ENCODE data around the gene ALK. TPM values are rescaled to one million over a fixed set of nuclear protein-coding genes. Genes with fewer than 3 reads are reported as not detected.

ALK gene
- total RNA-seq, 4 donors from 2014 or later: 0.83 to 1.6 (median 1.2) TPM

DNA sequence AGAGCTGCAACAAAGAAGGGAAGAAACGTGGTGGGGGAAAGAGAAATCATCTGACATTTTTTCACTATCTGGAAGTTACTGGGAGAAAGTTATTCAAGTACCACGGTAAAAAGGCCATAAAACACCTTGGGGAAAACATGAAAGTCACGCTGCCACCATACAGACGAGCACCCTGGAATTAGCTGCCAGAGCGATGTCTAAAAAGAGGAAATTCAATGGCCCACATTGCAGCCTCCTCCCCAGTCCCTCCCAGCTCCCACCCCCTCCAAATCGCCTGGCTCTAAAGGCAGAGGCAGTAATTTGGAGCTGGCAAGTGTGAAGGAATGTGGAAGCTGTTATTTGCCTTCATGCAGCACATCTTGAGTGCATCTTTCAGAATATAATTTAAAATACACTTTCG, 192.0 kb downstream of the ALK start:
- no peak for DNase-seq (ENCODE audit: extremely low spot score)
- Histone ChIP-seq H3K27me3 (no peaks in the 10 kb centered on the region), H3K27ac (replicated peaks in 1 of 4) (no peak overlapping the region), H3K9me3 (no peaks in the 10 kb centered on the region), H3K4me1 (no peaks in the 10 kb centered on the region), H3K36me3 (no peaks in the 10 kb centered on the region), H3K4me3 (no peak overlapping the region)
- 49% methylated on average over 7 of the region's 7 CpGs for WGBS
- TF ChIP-seq EP300 (IDR thresholded peaks at IDR 0.05) (no peak), POLR2A (IDR thresholded peaks at IDR 0.05; ENCODE audit: low read depth) (no peak), POLR2AphosphoS5 (IDR thresholded peaks at IDR 0.05) (no peak)
- TF ChIP-seq, protein P1, sequence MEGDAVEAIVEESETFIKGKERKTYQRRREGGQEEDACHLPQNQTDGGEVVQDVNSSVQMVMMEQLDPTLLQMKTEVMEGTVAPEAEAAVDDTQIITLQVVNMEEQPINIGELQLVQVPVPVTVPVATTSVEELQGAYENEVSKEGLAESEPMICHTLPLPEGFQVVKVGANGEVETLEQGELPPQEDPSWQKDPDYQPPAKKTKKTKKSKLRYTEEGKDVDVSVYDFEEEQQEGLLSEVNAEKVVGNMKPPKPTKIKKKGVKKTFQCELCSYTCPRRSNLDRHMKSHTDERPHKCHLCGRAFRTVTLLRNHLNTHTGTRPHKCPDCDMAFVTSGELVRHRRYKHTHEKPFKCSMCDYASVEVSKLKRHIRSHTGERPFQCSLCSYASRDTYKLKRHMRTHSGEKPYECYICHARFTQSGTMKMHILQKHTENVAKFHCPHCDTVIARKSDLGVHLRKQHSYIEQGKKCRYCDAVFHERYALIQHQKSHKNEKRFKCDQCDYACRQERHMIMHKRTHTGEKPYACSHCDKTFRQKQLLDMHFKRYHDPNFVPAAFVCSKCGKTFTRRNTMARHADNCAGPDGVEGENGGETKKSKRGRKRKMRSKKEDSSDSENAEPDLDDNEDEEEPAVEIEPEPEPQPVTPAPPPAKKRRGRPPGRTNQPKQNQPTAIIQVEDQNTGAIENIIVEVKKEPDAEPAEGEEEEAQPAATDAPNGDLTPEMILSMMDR (IDR thresholded peaks at IDR 0.05): no peak
- intact Hi-C loops (cut with DNase I): no loop called here

DNA sequence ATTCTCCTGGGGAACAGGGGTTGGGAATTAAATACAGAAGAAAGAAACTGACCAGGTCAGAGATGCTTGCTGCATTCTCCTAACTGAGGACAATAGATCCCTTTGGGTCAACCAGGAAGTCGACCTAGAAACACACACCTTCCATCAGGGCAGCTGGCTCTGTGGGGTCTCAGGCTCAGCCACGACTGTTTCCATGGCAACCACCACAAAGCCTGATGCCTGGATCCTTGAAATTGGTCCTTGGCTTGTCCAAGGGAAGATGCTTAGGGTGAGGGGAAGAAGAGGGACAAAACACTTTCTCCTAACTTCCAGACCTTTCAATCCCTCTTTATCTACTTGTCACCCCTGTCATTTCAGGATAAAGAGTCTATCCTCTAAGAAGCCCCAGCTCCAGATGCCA, 194.4 kb downstream of the ALK start:
- Histone ChIP-seq H3K27ac (replicated peaks in 1 of 4) (no peak overlapping the region), H3K27me3 (no peaks in the 10 kb centered on the region), H3K36me3 (no peaks in the 10 kb centered on the region), H3K4me1 (no peaks in the 10 kb centered on the region), H3K9me3 (no peaks in the 10 kb centered on the region), H3K4me3 (no peak overlapping the region)
- intact Hi-C loops (cut with DNase I): no loop called here
- WGBS: 80% methylated on average over 1 of the region's 2 CpGs
- DNase-seq (ENCODE audit: extremely low spot score): no peak
- TF ChIP-seq, protein P1 (IDR thresholded peaks at IDR 0.05): no peak
- TF ChIP-seq EP300 (IDR thresholded peaks at IDR 0.05): no peak

DNA sequence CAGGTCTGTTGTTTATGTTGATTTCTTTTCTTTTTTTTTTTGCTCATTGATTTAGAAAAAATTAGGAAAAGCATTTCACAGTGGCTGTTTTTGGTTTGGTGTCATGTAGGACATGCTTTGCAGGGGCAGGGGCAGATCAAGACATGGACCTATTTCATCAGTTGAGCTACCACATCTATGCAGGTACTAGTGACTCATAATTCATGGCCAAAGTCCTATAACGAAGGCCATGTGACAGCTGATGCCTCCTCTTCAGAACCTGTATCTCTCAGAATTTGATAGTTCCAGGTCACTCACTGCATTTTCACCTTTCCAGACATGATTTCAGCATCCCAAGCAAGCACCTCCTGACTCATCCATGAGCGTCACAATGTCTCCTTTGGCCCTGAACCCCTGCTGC, 195.8 kb downstream of the ALK start:
- H3K36me3 ChIP-seq: no peaks in the 10 kb centered on the region
- intact Hi-C loops (cut with DNase I): no loop called here
- no peaks in the 10 kb centered on the region for H3K27me3 ChIP-seq
- TF ChIP-seq EP300 (IDR thresholded peaks at IDR 0.05) (no peak), POLR2A (IDR thresholded peaks at IDR 0.05; ENCODE audit: low read depth) (no peak), POLR2AphosphoS5 (IDR thresholded peaks at IDR 0.05) (no peak)
- TF ChIP-seq, protein P1 (IDR thresholded peaks at IDR 0.05): no peak
- H3K4me1 ChIP-seq: no peaks in the 10 kb centered on the region
- H3K27ac ChIP-seq (replicated peaks in 1 of 4): no peak overlapping the region
- H3K9me3 ChIP-seq: no peaks in the 10 kb centered on the region
- no peak overlapping the region for H3K4me3 ChIP-seq
- 41% methylated on average over 2 of the region's 2 CpGs for WGBS
- no peak for DNase-seq (ENCODE audit: extremely low spot score)

DNA sequence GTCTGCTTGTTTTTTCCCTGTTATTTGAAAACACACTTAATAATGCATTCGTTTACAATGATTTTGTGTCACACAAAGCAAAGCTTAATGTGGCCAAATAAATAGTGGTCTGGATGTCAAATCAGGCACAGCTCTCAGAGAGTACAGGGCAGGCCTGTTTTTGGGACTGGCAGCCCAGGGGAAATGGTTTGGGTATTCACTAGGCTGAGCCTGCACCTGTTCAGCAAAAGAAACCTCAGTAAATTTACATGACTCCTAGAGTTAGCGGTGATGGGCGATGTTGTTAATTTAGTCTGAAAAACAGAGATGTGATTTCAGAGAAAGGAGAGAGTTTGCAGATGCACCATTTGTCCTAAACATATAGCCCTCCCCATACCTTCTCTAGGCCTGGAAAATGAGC, 197.1 kb downstream of the ALK start:
- no peak for DNase-seq (ENCODE audit: extremely low spot score)
- no peak overlapping the region for H3K4me3 ChIP-seq
- no peaks in the 10 kb centered on the region for H3K36me3 ChIP-seq
- H3K27me3 ChIP-seq: no peaks in the 10 kb centered on the region
- WGBS: 91% methylated on average over 3 of the region's 3 CpGs
- H3K27ac ChIP-seq (replicated peaks in 1 of 4): no peak overlapping the region
- TF ChIP-seq POLR2AphosphoS5 (IDR thresholded peaks at IDR 0.05) (no peak), EP300 (IDR thresholded peaks at IDR 0.05) (no peak), POLR2A (IDR thresholded peaks at IDR 0.05; ENCODE audit: low read depth) (no peak)
- TF ChIP-seq, protein P1 (IDR thresholded peaks at IDR 0.05): no peak
- intact Hi-C loops (cut with DNase I): no loop called here
- no peaks in the 10 kb centered on the region for H3K4me1 ChIP-seq
- H3K9me3 ChIP-seq: no peaks in the 10 kb centered on the region

DNA sequence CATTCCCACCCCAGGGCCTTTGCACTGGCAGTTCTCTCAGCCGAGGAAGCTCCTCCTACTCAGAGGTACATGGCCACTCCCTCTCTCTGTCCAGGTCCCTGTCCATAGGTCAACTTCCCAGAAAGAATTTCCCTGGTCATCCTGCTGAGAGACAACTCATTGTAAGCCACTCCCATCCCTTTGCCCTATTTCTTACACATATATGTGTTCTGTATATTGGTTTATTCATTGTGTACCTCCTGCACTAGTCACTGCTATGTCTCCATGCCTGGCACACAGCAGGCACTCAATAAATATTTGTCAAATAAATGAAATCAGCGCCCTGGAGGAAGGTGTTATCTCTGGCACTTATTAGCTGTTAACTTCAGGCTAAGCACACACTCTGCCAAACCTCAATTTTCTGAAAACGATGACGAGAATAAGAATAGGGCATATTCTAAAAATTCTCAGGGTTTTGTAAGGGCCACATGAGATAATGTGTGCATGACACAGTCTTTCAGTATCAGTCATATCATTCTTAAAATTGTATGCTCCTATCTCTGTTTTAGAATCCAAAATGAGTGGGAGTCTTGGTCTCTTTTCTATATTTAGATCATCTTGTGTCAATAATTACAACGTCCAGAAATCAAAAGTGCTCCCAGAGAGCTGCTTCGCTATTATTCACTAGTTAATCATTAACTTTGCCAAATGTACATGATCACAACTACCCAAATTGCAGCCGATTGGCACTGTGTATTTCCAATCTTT, 198.0 kb downstream of the ALK start:
- DNase-seq (ENCODE audit: extremely low spot score): no peak
- intact Hi-C loops (cut with DNase I): no loop called here
- H3K27ac ChIP-seq (replicated peaks in 1 of 4): no peak overlapping the region
- H3K36me3 ChIP-seq: no peaks in the 10 kb centered on the region
- no peaks in the 10 kb centered on the region for H3K27me3 ChIP-seq
- no peak overlapping the region for H3K4me3 ChIP-seq
- H3K9me3 ChIP-seq: no peaks in the 10 kb centered on the region
- TF ChIP-seq, protein P1 (IDR thresholded peaks at IDR 0.05): no peak
- TF ChIP-seq POLR2A (IDR thresholded peaks at IDR 0.05; ENCODE audit: low read depth): no peak
- TF ChIP-seq EP300 (IDR thresholded peaks at IDR 0.05): no peak
- no peak for TF ChIP-seq POLR2AphosphoS5 (IDR thresholded peaks at IDR 0.05)
- no peaks in the 10 kb centered on the region for H3K4me1 ChIP-seq
- 70% methylated on average over 7 of the region's 7 CpGs for WGBS

All from esophagus muscularis mucosa (tissue), 4 donors.